ENCODE measurements around the gene ITPKB.

DNA sequence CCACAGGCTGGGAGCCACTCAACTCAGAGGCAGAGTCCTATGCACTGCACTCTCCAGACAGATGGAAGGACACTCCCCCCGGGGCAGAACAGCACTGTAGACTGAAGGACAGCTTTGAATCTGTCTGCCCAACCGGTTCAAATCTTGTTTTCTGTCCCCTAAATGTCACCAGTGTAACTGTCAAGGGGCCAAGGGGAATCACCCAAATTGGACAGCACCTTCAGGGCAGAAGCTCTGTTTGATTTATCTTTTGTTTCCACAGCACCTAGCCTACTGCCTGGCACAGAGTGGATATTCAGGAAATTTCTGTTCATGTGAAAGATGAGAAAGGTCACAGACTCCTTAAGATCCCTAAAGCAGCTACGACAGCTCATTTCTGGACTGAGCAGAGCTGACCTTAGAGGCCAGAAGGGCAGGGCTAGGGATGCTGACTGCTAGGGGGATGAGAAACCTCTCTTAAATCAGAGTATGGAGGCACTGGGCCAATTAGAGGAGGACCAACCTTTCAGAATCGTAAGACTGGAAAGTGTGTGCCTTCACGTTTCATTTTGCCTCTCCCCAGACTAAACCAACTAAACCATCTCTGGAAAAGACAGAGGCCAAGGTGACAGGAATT is 41.0 kb downstream of the ITPKB start:
- no peak for TF ChIP-seq AGO1 (IDR thresholded peaks at IDR 0.05; ENCODE audit: low read depth, low read length, poor library complexity, severe bottlenecking)
- TF ChIP-seq SMARCC2 (IDR thresholded peaks at IDR 0.05), result no peak
- TF ChIP-seq PREB (CRISPR knock-in tag; IDR thresholded peaks at IDR 0.05), result no peak
- no peak for TF ChIP-seq WIZ (CRISPR knock-in tag; IDR thresholded peaks at IDR 0.05)
- TF ChIP-seq POLR2A (IDR thresholded peaks at IDR 0.05; ENCODE audit: insufficient read depth in 1 of 2, low read depth in 2 of 2, low read length in 2 of 2), result no peak
- TF ChIP-seq DMTF1 (CRISPR knock-in tag; IDR thresholded peaks at IDR 0.05), result no peak
- TF ChIP-seq PTBP1 (IDR thresholded peaks at IDR 0.05; ENCODE audit: low read depth, low read length, poor library complexity, severe bottlenecking), result no peak
- no peak for TF ChIP-seq RXRA (CRISPR knock-in tag; IDR thresholded peaks at IDR 0.05)
- no peak for TF ChIP-seq RELA (CRISPR knock-in tag; IDR thresholded peaks at IDR 0.05)
- TF ChIP-seq, protein P1, sequence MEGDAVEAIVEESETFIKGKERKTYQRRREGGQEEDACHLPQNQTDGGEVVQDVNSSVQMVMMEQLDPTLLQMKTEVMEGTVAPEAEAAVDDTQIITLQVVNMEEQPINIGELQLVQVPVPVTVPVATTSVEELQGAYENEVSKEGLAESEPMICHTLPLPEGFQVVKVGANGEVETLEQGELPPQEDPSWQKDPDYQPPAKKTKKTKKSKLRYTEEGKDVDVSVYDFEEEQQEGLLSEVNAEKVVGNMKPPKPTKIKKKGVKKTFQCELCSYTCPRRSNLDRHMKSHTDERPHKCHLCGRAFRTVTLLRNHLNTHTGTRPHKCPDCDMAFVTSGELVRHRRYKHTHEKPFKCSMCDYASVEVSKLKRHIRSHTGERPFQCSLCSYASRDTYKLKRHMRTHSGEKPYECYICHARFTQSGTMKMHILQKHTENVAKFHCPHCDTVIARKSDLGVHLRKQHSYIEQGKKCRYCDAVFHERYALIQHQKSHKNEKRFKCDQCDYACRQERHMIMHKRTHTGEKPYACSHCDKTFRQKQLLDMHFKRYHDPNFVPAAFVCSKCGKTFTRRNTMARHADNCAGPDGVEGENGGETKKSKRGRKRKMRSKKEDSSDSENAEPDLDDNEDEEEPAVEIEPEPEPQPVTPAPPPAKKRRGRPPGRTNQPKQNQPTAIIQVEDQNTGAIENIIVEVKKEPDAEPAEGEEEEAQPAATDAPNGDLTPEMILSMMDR (CRISPR knock-in tag; IDR thresholded peaks at IDR 0.05), result no peak
- no peak for TF ChIP-seq FOXA1 (IDR thresholded peaks at IDR 0.05)
- no peak for TF ChIP-seq FOXA1 (CRISPR knock-in tag; IDR thresholded peaks at IDR 0.05)
- TF ChIP-seq ZNF33A (CRISPR knock-in tag; IDR thresholded peaks at IDR 0.05; ENCODE audit: borderline replicate concordance), result no peak
- no peak for TF ChIP-seq GZF1 (CRISPR knock-in tag; IDR thresholded peaks at IDR 0.05)
- no peak for TF ChIP-seq RFX5 (IDR thresholded peaks at IDR 0.05; ENCODE audit: low read depth, low read length)
